Stimulated activated CD4-positive, alpha-beta T cell treated with anti-CD3 and anti-CD28 coated beads, Interleukin-4, amount 100 ng/mL, for 48 hours (primary cell): ENCODE results near the gene BUB3.
"Not testable (repeated sequence)": the region's sequence is repeated elsewhere in the genome, so short reads cannot be mapped to it uniquely, and the experiment has no call there.

ENCODE experiments used
- DNase-seq, 2 donors: peaks; one replicate each; pipeline ENCODE4 v3.0.0-alpha.2; 2020; ENCODE audit warnings: low read depth in 2 of 2

BUB3 gene

DNA sequence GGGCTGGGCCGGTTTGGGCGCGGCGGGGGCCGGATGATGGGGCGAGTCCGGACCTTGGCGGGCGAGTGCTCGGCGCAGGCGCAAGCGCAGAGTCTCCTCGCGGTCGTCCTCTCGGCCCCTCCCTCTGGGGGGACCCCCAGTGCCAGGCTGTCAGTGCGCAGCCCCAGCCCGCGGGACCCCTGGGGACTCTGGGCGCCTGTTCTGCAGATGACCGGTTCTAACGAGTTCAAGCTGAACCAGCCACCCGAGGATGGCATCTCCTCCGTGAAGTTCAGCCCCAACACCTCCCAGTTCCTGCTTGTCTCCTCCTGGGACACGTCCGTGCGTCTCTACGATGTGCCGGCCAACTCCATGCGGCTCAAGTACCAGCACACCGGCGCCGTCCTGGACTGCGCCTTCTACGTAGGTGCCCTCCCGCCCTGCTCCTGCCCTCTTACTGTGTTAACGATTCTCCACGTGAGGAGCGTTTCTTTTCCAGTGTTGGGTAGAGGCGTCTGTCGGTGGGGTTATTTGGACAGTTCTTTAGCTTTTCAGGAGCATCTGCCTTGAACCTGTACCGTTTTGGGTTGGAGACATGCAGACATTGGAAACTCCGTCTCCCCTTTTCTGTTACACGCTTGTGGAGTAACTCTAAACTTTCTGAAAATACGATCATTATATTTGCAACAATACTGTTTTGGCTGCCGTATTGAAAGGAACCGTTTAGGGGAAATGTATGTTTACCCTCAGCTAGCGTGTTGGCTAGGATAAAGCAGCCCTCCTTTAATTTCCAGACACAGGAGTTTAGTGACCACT lies 706 bp downstream of the BUB3 start:
- no peak for DNase-seq

DNA sequence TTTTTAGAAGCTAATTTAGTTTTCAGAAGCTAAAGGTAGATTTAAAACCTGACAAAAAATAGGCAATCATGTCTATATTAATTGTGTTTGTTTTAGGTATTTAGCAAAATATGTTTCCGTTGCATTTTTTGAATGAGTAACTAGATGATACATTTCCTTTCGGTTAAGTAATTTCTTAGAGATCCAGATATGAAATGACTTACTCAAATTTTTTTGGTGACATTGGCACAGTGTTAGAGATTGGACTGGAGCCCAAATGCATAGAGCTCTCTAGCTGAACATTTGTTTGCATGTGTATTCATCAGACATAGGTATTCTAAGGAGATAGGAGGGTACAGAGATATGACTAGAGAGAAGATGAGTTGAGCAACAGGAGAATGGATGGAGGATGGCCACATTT lies 1.9 kb downstream of the BUB3 start:
- no peak for DNase-seq

DNA sequence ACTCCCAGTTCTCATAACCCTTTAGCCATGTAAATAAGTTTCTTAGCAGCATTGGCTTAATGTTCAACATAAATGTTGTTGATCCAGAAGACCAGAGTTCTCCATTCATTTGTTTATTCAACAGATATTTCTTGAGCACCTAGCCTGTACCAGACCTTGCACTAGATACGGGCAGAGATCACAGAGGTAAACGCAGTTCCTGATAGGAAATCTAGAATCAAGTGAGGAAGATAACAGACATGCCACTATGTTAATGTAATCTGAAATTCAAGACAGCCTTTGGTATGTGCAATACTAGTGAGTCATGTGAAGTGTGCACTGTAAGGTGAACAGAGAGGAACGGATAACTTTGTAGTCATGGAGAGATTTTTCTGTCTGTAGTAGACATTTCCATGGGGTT lies 3.0 kb downstream of the BUB3 start:
- DNase-seq, result no peak

DNA sequence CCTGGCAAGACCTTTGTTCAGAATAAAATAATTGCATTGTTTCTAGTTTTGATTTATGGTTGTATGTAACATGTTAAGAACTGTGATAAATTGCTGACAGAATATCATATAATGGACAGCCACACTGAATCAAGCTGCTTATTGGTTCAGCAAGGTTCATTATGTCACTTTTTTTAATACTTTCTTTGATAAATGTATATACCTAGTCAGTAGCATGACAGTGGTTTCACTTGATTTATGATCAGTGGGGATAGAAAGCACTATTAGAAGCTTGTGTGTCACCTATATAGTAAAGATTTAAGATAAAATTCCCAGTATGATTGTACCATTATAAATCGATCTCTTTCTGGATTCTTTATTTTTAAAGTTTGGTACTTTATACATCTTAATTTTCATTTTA lies 4.5 kb downstream of the BUB3 start:
- no peak for DNase-seq

DNA sequence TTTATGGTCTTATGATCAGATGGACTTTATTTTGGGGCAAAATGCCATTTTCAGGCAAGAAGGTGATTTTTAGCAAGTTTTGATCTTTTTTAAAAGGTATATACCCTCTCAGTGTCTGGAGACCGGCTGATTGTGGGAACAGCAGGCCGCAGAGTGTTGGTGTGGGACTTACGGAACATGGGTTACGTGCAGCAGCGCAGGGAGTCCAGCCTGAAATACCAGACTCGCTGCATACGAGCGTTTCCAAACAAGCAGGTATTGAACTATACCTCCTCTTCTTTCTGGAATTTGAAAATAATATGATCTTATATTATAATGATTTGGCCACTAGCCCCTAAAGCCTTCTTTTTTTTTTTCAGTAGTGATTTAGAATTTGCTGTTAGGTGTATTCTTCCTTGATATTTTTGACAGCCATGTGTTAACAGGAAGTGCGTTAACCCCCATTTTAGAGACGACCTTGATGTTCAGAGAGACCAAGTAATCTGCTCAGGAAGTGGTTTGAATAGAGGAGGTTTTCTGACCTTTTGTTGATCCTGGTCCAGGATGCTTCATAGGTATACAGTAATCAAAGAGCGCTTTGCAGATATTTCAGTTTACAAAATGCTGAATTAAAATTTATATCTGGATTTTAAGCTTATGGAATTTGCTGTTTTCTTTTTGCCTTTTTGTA lies 6.2 kb downstream of the BUB3 start:
- DNase-seq, result no peak

DNA sequence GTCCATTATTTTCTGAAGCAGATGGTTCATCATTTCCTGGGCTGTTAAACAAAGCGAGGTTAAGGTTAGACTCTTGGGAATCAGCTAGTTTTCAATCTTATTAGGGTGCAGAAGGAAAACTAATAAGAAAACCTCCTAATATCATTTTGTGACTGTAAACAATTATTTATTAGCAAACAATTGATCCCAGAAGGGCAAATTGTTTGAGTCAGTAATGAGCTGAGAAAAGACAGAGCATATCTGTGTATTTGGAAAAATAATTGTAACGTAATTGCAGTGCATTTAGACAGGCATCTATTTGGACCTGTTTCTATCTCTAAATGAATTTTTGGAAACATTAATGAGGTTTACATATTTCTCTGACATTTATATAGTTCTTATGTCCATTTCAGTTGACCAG lies 10.1 kb downstream of the BUB3 start:
- DNase-seq, result no peak

DNA sequence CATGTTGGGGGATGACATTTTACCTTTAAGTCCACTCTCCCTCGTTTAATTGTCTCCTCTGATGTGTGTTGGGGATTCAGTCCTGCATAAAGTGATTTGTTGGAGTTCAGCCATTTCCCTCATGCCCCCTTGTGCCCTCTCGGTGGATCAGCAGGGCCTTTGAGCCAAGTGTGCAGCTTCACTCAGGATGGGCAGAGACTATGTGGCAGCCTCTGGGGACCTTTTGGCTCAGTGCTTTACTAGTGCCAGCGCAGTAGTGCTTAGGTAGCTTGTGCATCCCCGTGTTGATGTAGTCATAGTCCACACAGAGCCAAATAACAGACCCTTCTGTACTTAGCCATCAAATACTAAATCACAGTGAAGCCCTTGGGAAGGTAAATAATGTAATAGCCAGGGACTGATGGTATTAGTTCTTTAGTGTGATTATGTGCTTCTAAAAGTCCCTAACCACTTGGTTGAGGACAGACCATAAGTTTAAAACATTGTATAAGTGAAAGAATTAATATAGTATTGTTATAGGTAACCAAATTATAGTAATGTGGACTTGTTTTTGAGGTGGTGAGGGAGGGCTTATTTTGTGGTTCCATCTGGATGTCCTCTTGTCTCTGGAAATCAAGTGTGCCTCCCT lies 11.4 kb downstream of the BUB3 start:
- DNase-seq, result no peak

DNA sequence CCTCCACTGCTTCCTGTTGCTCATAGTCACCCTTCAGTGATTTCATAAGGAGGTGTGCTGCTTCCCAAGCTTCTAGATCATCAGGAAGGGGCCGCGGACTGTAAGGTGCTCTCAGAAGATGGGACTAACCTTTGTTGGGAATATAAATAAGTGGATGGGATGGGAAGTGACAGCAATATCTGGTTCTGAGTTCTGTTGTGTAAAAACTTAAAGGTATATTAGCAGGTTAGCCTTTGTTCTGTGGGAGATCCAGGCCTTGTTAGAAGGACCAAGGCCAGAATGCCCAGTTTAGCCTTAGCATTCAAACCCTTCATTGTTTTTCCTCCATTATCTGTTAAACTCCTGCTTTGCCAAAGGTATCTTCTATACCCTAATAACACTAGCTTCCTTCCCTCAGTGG lies 12.4 kb downstream of the BUB3 start:
- DNase-seq, result no peak

DNA sequence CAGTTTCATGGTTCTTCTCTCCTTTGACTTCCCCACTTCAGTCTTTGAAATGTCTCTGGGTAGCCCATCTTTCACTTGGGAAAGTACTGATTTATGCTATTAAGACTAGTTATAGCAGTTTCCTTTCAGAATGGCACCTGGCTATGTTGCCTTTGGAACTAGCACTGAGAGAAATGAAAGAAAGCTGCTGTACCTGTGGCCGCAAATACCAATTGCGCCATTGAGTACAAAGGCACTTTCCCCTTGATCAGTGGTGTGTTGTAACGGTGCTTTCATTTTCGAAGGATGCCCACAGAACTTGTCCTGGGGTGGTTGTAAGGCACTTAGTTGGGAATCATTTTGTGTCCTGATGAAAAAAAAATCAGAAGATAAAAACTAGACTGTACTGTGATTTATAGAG lies 16.8 kb downstream of the BUB3 start:
- no peak for DNase-seq

DNA sequence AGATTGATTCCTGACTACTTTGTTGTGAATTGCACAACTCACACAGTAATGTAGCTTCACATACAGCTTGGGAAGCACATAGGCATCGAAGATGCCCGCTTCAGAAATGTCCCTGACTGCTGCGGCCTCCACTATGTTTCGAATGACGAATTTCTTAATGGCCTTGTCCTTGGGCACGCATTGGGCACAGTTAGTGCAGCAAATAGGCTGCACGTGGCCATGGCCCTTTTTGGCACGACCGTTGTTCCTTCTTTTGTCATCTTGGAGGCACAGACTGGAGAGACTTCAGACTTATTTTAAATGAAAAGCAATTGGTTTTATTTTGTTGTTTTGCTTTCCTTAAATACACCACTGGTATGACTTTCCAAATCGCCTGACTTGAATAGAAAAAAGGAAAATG lies 17.4 kb downstream of the BUB3 start:
- DNase-seq, result not testable (repeated sequence)

DNA sequence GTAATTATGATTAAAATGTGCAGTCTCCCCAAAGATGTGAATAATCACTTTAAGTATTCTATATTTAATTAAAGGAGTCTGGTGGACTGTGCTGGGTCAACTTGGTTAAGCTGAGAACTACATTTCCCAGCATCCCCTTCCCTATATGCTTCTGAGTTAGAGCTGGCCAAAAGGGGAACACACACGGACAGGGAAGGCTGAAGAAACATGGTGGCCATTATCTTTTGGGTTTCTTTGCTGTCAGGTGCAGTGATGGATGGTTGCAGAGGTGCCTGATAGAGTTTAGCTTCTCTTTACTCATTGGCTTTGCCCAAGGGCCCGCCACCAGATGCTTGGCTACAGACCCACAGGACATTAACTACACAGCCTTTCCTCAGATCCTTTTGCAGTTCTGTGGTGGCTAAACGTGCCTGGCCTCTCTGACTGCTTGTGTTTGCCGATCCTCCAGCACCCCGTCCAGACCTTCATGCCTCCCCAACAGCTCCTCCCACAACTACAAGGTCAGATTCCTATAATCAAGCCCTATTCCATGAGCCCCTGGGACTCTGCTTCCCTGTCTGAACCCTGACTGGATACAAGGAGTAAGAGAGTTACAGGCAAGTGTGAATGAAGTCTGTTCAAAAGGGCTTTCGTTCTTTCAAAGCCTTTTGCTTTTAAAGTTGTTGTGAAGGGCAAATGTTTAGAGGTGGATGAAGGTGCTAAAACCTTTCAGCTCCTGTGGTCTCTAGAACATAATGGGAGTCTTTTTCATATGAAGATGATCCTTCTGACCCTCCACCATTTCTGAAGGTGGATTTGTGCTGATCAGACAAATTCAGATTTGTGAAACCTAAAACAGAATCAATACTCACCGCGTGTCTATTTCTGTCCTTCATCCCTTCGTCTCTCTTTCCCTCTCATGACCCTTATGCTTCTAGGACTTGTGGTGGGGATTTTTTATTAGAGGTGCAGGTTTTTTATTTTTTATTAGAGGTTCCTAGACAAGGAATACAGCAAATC lies 21.5 kb downstream of the BUB3 start:
- DNase-seq, result no peak

DNA sequence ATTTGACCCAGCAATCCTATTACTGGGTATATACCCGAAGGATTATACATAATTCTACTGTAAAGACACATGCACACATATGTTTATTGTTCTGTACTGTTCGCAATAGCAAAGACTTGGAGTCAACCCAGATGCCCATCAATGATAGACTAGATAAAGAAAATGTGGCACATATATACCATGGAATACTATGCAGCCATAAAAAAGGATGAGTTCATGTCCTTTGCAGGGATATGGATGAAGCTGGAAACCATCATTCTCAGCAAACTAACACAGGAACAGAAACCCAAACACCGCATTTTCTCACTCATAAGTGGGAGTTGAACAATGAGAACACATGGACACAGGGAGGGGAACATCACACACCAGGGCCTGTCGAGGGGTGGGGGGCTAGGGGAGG lies 24.2 kb downstream of the BUB3 start:
- not testable (repeated sequence) for DNase-seq

DNA sequence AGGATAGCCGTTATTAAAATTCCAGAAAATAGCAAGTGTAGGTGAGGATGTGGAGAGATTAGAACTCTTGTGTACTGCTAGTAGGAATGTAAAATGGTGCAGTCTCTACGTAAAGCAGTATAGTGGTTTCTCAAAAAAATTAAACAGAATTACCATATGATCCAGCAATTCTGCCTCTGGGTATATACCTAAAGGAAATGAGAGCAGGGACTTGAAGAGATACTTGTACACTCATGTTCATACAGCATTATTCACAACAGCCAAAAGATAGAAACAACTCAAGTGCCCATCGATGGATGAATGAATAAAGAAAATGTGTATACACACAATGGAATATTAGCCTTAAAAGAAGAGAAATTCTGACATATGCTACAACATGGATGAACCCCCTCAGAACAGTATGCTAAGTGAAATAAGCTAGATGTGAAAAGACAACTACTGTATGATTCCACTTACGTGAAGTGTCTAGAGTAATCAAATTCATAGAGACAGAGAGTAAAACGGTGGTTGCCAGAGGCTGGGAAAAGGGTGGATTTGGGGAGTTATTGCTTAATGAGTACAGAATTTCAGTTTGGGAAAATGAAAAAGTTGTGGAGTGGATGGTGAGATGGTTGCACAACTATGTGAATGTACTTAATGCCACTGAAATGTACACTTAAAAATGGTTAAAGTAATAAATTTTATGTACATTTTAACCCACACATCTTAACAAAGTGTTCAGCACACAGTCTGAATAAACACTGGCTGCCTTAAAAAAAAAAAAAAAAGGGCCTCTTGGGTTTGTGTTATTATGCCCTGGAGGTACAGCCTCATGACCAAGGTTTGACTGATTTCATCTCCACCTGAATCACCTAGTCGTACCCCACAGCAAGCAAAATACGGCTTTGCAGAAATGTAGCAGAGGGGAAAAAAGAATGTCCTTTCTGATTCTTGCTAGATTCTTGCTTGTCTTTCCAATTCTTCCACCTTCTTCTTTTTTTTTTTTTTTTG lies 26.2 kb downstream of the BUB3 start:
- no peak for DNase-seq

DNA sequence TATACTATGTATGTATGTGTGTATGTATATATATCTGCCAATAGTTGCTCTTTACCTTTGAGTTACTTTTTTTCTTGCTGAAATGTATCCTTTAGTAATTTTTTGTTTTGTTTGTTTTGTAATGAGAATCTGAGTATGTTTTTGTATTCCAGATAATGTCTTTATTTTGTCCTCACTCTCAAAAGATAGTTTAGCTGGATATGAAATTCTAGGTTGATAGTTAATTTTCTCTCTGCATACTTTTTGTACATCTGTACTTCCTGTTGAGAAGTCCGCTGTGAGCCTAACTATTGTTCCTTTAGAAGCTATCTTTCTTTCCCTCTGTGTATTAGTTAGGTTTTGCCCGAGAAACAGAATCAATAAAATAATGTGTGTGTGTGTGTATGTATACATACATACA lies 29.5 kb downstream of the BUB3 start:
- DNase-seq, result no peak

DNA sequence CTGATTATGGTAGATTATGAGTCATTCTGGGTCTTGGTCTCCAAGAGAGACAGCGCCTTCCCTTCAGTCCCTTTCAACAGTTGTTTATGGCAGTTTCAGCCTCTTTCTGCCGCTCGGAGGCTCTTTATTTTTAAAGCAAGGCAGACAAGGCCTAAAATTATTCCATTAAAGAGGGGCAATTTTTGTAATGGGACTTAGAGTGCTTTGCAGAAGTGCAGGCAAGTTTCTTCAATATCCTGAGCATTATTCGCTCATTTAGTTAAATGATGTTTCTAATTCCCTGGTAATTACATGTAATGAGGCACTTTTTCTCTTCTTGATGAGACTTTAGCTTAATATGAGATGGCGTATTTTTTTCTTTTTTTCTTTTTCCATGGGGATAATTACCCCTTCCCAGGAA lies 33.6 kb downstream of the BUB3 start:
- DNase-seq, result no peak

DNA sequence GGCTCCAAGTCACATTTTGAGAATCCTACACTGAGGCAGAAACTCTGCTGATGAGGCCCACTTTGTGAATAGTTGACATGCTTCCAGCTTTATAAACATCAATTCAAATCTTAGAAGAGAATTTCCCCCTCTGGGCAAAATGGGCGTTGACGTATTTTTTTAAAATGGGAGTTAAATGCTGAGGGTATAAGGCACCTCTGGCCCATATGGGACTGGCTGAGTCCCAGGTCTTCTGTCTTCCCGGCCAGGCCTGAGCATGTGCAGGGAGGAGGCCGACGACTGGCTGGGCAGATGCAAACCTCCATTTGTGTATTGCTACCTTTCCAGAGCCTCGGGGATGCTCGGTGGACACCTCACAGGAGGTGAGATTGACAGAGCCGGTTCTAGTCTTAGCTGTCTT lies 37.7 kb downstream of the BUB3 start:
- DNase-seq, result no peak

DNA sequence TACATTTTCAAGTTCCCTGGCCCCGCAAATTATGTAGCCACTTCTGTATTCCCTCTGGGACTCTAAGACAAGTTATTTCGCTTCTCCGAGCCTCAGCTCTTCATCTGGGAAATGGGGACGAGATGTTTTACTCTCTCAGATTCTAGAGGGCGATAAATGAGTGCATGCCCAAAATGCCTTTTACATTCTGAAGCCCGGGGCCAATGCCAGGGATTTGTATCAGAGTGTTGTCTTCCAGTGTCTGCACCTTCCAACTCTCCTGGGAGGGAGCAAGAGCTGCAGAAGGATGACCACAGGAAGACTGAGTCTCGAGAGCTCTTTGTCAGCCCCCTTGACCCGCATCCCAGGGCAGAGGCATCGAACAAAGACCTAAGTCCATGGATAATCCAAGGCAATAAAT lies 39.9 kb downstream of the BUB3 start:
- no peak for DNase-seq

DNA sequence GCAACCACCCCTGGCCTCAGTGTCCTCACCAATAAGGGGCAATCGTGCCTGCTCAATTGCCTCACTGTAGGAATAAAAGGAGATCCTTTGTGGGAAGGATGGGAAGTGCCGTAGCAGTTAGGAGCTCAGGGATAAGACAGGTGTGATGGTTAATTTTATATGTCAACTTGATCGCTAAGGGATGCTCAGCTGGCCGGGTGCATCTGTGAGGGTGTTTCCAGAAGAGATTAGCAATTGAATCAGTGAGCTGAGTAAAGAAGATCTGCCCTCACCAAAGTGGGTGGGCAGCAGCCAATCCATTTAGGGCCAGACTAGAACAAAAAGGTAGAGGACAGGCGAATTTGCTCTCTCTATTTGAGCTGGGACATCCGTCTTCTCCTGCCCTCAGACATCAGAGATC lies 46.3 kb downstream of the BUB3 start:
- no peak for DNase-seq

DNA sequence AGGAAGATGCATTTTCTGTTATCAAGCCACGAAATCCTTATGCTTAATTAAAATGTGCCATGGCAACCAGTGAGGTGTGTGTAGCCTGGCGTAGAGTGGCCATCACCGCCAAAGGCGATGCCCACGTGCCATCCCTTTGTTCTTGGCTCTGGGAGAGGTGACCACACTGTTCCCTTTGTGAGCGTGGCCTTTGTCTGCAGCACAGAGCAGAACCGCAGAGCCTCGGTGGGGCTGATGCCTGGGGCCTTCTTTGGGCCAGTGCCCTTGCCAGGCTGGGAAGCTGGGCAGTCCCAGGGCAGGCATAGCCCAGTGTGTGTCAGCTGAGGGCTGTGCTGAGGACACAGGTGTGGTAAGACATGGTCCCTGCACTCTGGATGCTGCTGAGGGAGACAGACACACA lies 48.3 kb downstream of the BUB3 start:
- no peak for DNase-seq

DNA sequence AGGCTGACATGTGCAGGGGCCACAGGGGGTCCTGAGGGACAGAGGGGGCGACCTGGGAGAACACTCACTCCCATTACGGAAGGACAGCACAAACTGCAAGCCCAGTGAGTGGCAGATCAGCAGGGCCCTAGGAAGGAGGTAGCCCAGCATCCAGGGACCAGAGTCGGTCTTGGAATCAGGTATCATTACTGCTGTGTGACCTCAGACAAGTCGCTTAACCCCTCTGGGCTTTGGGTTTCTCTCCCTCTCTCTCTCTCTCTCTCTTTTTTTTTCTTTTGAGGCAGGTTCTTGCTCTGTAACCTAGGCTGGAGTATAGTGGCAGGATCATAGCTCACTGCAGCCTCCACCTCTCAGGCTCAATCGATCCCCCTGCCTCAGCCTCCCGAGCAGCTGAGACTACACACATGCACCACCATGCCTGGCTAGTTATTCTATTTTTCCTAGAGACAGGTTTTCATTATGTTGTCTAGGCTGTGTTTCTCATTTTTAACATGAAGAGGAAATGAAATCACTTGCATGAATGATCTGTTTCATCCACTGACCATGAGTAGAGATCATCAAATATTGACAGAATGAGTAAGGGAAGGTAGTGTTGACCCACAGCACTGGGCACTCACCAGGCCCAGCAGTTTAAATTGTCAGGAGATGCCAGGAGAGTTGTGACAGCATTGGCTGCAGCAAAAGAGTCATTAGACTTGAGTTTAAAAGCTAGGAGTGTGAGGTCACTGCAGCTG lies 49.4 kb downstream of the BUB3 start:
- DNase-seq, result no peak
